GM12878 (cell line): ENCODE measurements around the gene TRPM1. TPM values are rescaled to one million over a fixed set of nuclear protein-coding genes. Genes with fewer than 3 reads are reported as not detected.

ENCODE experiments used
- GABPA ChIP-seq: IDR thresholded peaks from 2 replicates; pipeline ENCODE4 v1.6.1; 2014; ENCODE audit warnings: antibody characterized with exemption, low read depth, mild to moderate bottlenecking, inconsistent platforms
- MYB ChIP-seq: fragments of 150-350 bp; IDR thresholded peaks from 2 replicates; pipeline ENCODE4 v1.6.1; 2014; ENCODE audit warnings: mild to moderate bottlenecking, low read depth, low read length, borderline replicate concordance
- polyA plus RNA-seq, 11 experiments: library from polyadenylated mRNA; depleted of rRNA in 4 of 11; unstranded in 6 of 11; stranded (reverse) in 5 of 11; fragments of >200 nt; fragmentation: Nextera tagmentation in 4 of 11; fragmentation: Illumina TruSeq in 1 of 11; extraction: Ambion mirVana in 4 of 11; extraction: Trizol in 1 of 11; gene quantifications; 1 replicate in 1 of 11; 2 replicates in 10 of 11; pipeline versions ENCODE4 v1.2.1 to v1.2.3, GENCODE V29; 2011 to 2016; ENCODE audit warnings: inconsistent platforms in 2 of 11, missing spikeins in 2 of 11, low read depth in 1 of 11
- total RNA-seq, 4 experiments: library from RNA; depleted of rRNA in 3 of 4; stranded (reverse); fragments of >200 nt in 3 of 4; fragmentation: Illumina TruSeq in 1 of 4; extraction: Trizol in 1 of 4; gene quantifications; 2 replicates each; pipeline versions ENCODE4 v1.2.1 to v1.2.3, GENCODE V29; 2013 to 2021
- TF ChIP-seq, protein P1 (sequence below): fragments of 450-650 bp; IDR thresholded peaks from 2 replicates; pipeline ENCODE4 v1.6.1; 2016; ENCODE audit warnings: mild to moderate bottlenecking, moderate library complexity, borderline replicate concordance
- TF ChIP-seq, protein P2 (sequence below): fragments of 150-350 bp; IDR thresholded peaks from 2 replicates; pipeline ENCODE4 v1.6.1; 2016; ENCODE audit warnings: low read depth, low read length
- TF ChIP-seq, protein P3 (sequence below): fragments of 450-650 bp; IDR thresholded peaks from 2 replicates; pipeline ENCODE4 v1.6.1; 2017; ENCODE audit warnings: mild to moderate bottlenecking

Gene TRPM1
- total and polyA plus RNA-seq, 10 of the 15 experiments (the other 5 are each of a cell fraction or from before 2014, with no cell fraction given): 0.01 to 0.10 (median 0.05) TPM; not detected in 4

DNA sequence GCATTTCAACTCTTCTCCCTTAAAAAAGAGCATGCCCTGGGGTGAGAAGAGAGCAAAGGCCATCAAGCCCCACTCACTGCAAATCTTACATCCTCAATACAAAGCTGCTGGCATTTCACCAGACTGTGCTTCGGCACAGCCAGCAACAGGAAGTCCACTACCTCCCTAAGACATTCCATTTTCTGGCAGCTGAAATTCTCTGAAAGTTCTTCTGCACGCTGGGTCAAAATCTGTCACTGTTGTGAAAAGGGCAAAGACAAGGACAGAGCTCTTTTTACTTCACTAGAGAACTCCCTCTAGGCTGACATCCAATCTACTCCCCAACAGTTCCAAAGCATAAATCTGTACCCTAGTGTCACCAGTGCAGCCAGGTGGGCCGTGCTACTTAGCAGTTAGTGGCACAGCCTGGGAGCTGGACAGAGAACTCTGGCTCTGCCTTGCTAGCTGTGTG lies 116.4 kb downstream of the TRPM1 start (continued):
- TF ChIP-seq, protein P1, sequence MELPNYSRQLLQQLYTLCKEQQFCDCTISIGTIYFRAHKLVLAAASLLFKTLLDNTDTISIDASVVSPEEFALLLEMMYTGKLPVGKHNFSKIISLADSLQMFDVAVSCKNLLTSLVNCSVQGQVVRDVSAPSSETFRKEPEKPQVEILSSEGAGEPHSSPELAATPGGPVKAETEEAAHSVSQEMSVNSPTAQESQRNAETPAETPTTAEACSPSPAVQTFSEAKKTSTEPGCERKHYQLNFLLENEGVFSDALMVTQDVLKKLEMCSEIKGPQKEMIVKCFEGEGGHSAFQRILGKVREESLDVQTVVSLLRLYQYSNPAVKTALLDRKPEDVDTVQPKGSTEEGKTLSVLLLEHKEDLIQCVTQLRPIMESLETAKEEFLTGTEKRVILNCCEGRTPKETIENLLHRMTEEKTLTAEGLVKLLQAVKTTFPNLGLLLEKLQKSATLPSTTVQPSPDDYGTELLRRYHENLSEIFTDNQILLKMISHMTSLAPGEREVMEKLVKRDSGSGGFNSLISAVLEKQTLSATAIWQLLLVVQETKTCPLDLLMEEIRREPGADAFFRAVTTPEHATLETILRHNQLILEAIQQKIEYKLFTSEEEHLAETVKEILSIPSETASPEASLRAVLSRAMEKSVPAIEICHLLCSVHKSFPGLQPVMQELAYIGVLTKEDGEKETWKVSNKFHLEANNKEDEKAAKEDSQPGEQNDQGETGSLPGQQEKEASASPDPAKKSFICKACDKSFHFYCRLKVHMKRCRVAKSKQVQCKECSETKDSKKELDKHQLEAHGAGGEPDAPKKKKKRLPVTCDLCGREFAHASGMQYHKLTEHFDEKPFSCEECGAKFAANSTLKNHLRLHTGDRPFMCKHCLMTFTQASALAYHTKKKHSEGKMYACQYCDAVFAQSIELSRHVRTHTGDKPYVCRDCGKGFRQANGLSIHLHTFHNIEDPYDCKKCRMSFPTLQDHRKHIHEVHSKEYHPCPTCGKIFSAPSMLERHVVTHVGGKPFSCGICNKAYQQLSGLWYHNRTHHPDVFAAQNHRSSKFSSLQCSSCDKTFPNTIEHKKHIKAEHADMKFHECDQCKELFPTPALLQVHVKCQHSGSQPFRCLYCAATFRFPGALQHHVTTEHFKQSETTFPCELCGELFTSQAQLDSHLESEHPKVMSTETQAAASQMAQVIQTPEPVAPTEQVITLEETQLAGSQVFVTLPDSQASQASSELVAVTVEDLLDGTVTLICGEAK: no peak
- TF ChIP-seq MYB (no peak), GABPA (no peak)
- TF ChIP-seq, protein P2, sequence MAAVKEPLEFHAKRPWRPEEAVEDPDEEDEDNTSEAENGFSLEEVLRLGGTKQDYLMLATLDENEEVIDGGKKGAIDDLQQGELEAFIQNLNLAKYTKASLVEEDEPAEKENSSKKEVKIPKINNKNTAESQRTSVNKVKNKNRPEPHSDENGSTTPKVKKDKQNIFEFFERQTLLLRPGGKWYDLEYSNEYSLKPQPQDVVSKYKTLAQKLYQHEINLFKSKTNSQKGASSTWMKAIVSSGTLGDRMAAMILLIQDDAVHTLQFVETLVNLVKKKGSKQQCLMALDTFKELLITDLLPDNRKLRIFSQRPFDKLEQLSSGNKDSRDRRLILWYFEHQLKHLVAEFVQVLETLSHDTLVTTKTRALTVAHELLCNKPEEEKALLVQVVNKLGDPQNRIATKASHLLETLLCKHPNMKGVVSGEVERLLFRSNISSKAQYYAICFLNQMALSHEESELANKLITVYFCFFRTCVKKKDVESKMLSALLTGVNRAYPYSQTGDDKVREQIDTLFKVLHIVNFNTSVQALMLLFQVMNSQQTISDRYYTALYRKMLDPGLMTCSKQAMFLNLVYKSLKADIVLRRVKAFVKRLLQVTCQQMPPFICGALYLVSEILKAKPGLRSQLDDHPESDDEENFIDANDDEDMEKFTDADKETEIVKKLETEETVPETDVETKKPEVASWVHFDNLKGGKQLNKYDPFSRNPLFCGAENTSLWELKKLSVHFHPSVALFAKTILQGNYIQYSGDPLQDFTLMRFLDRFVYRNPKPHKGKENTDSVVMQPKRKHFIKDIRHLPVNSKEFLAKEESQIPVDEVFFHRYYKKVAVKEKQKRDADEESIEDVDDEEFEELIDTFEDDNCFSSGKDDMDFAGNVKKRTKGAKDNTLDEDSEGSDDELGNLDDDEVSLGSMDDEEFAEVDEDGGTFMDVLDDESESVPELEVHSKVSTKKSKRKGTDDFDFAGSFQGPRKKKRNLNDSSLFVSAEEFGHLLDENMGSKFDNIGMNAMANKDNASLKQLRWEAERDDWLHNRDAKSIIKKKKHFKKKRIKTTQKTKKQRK: no peak
- TF ChIP-seq, protein P3, sequence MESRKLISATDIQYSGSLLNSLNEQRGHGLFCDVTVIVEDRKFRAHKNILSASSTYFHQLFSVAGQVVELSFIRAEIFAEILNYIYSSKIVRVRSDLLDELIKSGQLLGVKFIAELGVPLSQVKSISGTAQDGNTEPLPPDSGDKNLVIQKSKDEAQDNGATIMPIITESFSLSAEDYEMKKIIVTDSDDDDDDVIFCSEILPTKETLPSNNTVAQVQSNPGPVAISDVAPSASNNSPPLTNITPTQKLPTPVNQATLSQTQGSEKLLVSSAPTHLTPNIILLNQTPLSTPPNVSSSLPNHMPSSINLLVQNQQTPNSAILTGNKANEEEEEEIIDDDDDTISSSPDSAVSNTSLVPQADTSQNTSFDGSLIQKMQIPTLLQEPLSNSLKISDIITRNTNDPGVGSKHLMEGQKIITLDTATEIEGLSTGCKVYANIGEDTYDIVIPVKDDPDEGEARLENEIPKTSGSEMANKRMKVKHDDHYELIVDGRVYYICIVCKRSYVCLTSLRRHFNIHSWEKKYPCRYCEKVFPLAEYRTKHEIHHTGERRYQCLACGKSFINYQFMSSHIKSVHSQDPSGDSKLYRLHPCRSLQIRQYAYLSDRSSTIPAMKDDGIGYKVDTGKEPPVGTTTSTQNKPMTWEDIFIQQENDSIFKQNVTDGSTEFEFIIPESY: no peak
